ENCODE data around the gene CHST15. TPM values are rescaled to one million over a fixed set of nuclear protein-coding genes. Genes with fewer than 3 reads are reported as not detected.

Gene CHST15
- total RNA-seq, 2 experiments from 2014 or later: 0.09 TPM; not detected in 1

GRCh38 chr10:124087672-124088634, 5.4 kb downstream of the CHST15 start:
- ATAC-seq: no peak
- DNase-seq: no peak
- CTCF ChIA-PET: no interaction called here
- Mint-ChIP-seq H3K27ac (no peak overlapping the region), H3K4me1 (no peaks in the 10 kb centered on the region), H3K36me3 (no peaks in the 10 kb centered on the region), H3K4me3 (no peak overlapping the region), H3K9me3 (ENCODE audit: low read depth) (no peaks in the 10 kb centered on the region), H3K27me3 (peaks cover 39% of the 10 kb centered on the region)

- no peaks in the 10 kb centered on the region for H3K4me1 Mint-ChIP-seq
- no peak for DNase-seq
- H3K4me3 Mint-ChIP-seq: no peak overlapping the region
- no peak for ATAC-seq
- CTCF ChIA-PET: no interaction called here
- peaks cover 34% of the 10 kb centered on the region for H3K27me3 Mint-ChIP-seq
- no peak overlapping the region for H3K27ac Mint-ChIP-seq
- no peaks in the 10 kb centered on the region for H3K36me3 Mint-ChIP-seq
- H3K9me3 Mint-ChIP-seq (ENCODE audit: low read depth): no peaks in the 10 kb centered on the region
Observed at GRCh38 chr10:124086787-124087671, 6.4 kb downstream of the CHST15 start.

- CTCF ChIA-PET: no interaction called here
- H3K27me3 Mint-ChIP-seq: peaks cover 28% of the 10 kb centered on the region
- H3K4me1 Mint-ChIP-seq: no peaks in the 10 kb centered on the region
- H3K36me3 Mint-ChIP-seq: no peaks in the 10 kb centered on the region
- DNase-seq (no peak), ATAC-seq (no peak)
- H3K4me3 Mint-ChIP-seq: no peak overlapping the region
- no peak overlapping the region for H3K27ac Mint-ChIP-seq
- no peaks in the 10 kb centered on the region for H3K9me3 Mint-ChIP-seq (ENCODE audit: low read depth)
Observed at GRCh38 chr10:124086097-124086710, 7.2 kb downstream of the CHST15 start.

GRCh38 chr10:124085680-124086079, 7.7 kb downstream of the CHST15 start:
- no peak for ATAC-seq
- no peak overlapping the region for H3K27ac Mint-ChIP-seq
- no peak overlapping the region for H3K4me3 Mint-ChIP-seq
- no peaks in the 10 kb centered on the region for H3K4me1 Mint-ChIP-seq
- H3K9me3 Mint-ChIP-seq (ENCODE audit: low read depth): no peaks in the 10 kb centered on the region
- peaks cover 23% of the 10 kb centered on the region for H3K27me3 Mint-ChIP-seq
- no peak for DNase-seq
- H3K36me3 Mint-ChIP-seq: no peaks in the 10 kb centered on the region
- CTCF ChIA-PET: no interaction called here

GRCh38 chr10:124084708-124085107, 8.7 kb downstream of the CHST15 start:
- H3K4me1 Mint-ChIP-seq: no peaks in the 10 kb centered on the region
- H3K27me3 Mint-ChIP-seq: peaks cover 16% of the 10 kb centered on the region
- H3K9me3 Mint-ChIP-seq (ENCODE audit: low read depth): no peaks in the 10 kb centered on the region
- ATAC-seq (no peak), DNase-seq (no peak)
- no peak overlapping the region for H3K27ac Mint-ChIP-seq
- H3K4me3 Mint-ChIP-seq: no peak overlapping the region
- H3K36me3 Mint-ChIP-seq: no peaks in the 10 kb centered on the region
- CTCF ChIA-PET: no interaction called here

- CTCF ChIA-PET: no interaction called here
- no peak overlapping the region for H3K27ac Mint-ChIP-seq
- H3K4me3 Mint-ChIP-seq: no peak overlapping the region
- no peaks in the 10 kb centered on the region for H3K9me3 Mint-ChIP-seq (ENCODE audit: low read depth)
- ATAC-seq: no peak
- no peaks in the 10 kb centered on the region for H3K4me1 Mint-ChIP-seq
- DNase-seq: no peak
- no peaks in the 10 kb centered on the region for H3K36me3 Mint-ChIP-seq
- H3K27me3 Mint-ChIP-seq: peaks cover 11% of the 10 kb centered on the region
Observed at GRCh38 chr10:124083740-124084397, 9.5 kb downstream of the CHST15 start.

GRCh38 chr10:124083047-124083739, 10.2 kb downstream of the CHST15 start:
- Mint-ChIP-seq H3K4me1 (no peaks in the 10 kb centered on the region), H3K27me3 (peaks cover 4% of the 10 kb centered on the region), H3K27ac (no peak overlapping the region), H3K9me3 (ENCODE audit: low read depth) (no peaks in the 10 kb centered on the region), H3K36me3 (no peaks in the 10 kb centered on the region), H3K4me3 (no peak overlapping the region)
- DNase-seq (no peak), ATAC-seq (no peak)
- CTCF ChIA-PET: no interaction called here

- ATAC-seq: no peak
- H3K9me3 Mint-ChIP-seq (ENCODE audit: low read depth): no peaks in the 10 kb centered on the region
- H3K4me3 Mint-ChIP-seq: no peak overlapping the region
- H3K4me1 Mint-ChIP-seq: no peaks in the 10 kb centered on the region
- no peak overlapping the region for H3K27ac Mint-ChIP-seq
- no peaks in the 10 kb centered on the region for H3K36me3 Mint-ChIP-seq
- CTCF ChIA-PET: no interaction called here
- no peak for DNase-seq
- H3K27me3 Mint-ChIP-seq: peaks cover 3% of the 10 kb centered on the region
Observed at GRCh38 chr10:124082555-124082954, 10.8 kb downstream of the CHST15 start.

- CTCF ChIA-PET: no interaction called here
- no peaks in the 10 kb centered on the region for H3K4me1 Mint-ChIP-seq
- H3K36me3 Mint-ChIP-seq: no peaks in the 10 kb centered on the region
- ATAC-seq (no peak), DNase-seq (no peak)
- H3K9me3 Mint-ChIP-seq (ENCODE audit: low read depth): no peaks in the 10 kb centered on the region
- peaks cover 3% of the 10 kb centered on the region for H3K27me3 Mint-ChIP-seq
- no peak overlapping the region for H3K4me3 Mint-ChIP-seq
- H3K27ac Mint-ChIP-seq: no peak overlapping the region
Observed at GRCh38 chr10:124081547-124082140, 11.8 kb downstream of the CHST15 start.

- DNase-seq (no peak), ATAC-seq (no peak)
- H3K9me3 Mint-ChIP-seq (ENCODE audit: low read depth): no peaks in the 10 kb centered on the region
- H3K4me3 Mint-ChIP-seq: no peak overlapping the region
- H3K27ac Mint-ChIP-seq: no peak overlapping the region
- no peaks in the 10 kb centered on the region for H3K36me3 Mint-ChIP-seq
- peaks cover 3% of the 10 kb centered on the region for H3K27me3 Mint-ChIP-seq
- CTCF ChIA-PET: no interaction called here
- H3K4me1 Mint-ChIP-seq: no peaks in the 10 kb centered on the region
Observed at GRCh38 chr10:124079864-124080263, 13.5 kb downstream of the CHST15 start.

- H3K27me3 Mint-ChIP-seq: peaks cover 7% of the 10 kb centered on the region
- peaks cover 4% of the 10 kb centered on the region for H3K4me1 Mint-ChIP-seq
- CTCF ChIA-PET: no interaction called here
Observed at GRCh38 chr10:124078714-124079113, 14.7 kb downstream of the CHST15 start.

GRCh38 chr10:124078028-124078427, 15.4 kb downstream of the CHST15 start:
- Mint-ChIP-seq H3K27ac (no peak overlapping the region), H3K27me3 (peaks cover 11% of the 10 kb centered on the region), H3K9me3 (ENCODE audit: low read depth) (no peaks in the 10 kb centered on the region), H3K4me3 (no peak overlapping the region), H3K36me3 (no peaks in the 10 kb centered on the region), H3K4me1 (peaks cover 4% of the 10 kb centered on the region)
- CTCF ChIA-PET: no interaction called here
- DNase-seq (no peak), ATAC-seq (no peak)

More at GRCh38 chr10:124078714-124079113, 14.7 kb downstream of the CHST15 start:
- Mint-ChIP-seq H3K36me3 (no peaks in the 10 kb centered on the region), H3K4me3 (no peak overlapping the region), H3K27ac (no peak overlapping the region), H3K9me3 (ENCODE audit: low read depth) (no peaks in the 10 kb centered on the region)
- ATAC-seq (no peak), DNase-seq (no peak)
